HG03442 (cell line): ENCODE measurements around the gene ARID1A.
"Not testable (repeated sequence)": the region's sequence is repeated elsewhere in the genome, so short reads cannot be mapped to it uniquely, and the experiment has no call there.

Source experiments
- ATAC-seq: cut with Tn5 transposase; IDR thresholded peaks from one replicate; pipeline ENCODE4 v1.9.1; 2021; ENCODE audit warnings: mild to moderate bottlenecking, moderate library complexity; ENCODE audit not compliant: unreplicated experiment

Gene ARID1A

GRCh38 chr1:26786437-26787380, 90.9 kb downstream of the ARID1A start:
- ATAC-seq: no peak

GRCh38 chr1:26787381-26787705, 91.5 kb downstream of the ARID1A start:
- ATAC-seq: peak; percentile 35

- ATAC-seq: peak; percentile 63
These were observed 92.1 kb downstream of the ARID1A start, which contains the start of gene PIGV for GRCh38 chr1:26787706-26788514. PIGV (plus strand) TSS chr1:26787950; CDS start chr1:26790816, 2,866 bp downstream.

- no peak for ATAC-seq
These were observed 92.6 kb downstream of the ARID1A start for GRCh38 chr1:26788515-26788785.

GRCh38 chr1:26788836-26789611, 93.2 kb downstream of the ARID1A start:
- ATAC-seq: no peak

- ATAC-seq: no peak
These were observed 93.7 kb downstream of the ARID1A start for GRCh38 chr1:26789612-26789865.

GRCh38 chr1:26789931-26790330, 94.1 kb downstream of the ARID1A start:
- no peak for ATAC-seq

- no peak for ATAC-seq
These were observed 94.7 kb downstream of the ARID1A start for GRCh38 chr1:26790551-26790953.

- ATAC-seq: no peak
These were observed 95.3 kb downstream of the ARID1A start for GRCh38 chr1:26791148-26791547.

GRCh38 chr1:26791626-26792025, 95.8 kb downstream of the ARID1A start:
- no peak for ATAC-seq

GRCh38 chr1:26792924-26793323, 97.1 kb downstream of the ARID1A start:
- ATAC-seq: no peak

GRCh38 chr1:26794391-26794790, 98.6 kb downstream of the ARID1A start:
- ATAC-seq: no peak

- ATAC-seq: no peak
These were observed 101.8 kb downstream of the ARID1A start for GRCh38 chr1:26797627-26798026.

- ATAC-seq: no peak
These were observed 103.8 kb downstream of the ARID1A start for GRCh38 chr1:26799479-26800142.

- ATAC-seq: not testable (repeated sequence)
These were observed 108.1 kb downstream of the ARID1A start for GRCh38 chr1:26803932-26804331.

- not testable (repeated sequence) for ATAC-seq
These were observed 114.3 kb downstream of the ARID1A start for GRCh38 chr1:26810105-26810504.

GRCh38 chr1:26811057-26811456, 115.2 kb downstream of the ARID1A start:
- no peak for ATAC-seq

- ATAC-seq: no peak
These were observed 115.9 kb downstream of the ARID1A start for GRCh38 chr1:26811708-26812107.

- no peak for ATAC-seq
These were observed 118.6 kb downstream of the ARID1A start for GRCh38 chr1:26814377-26814776.

GRCh38 chr1:26814893-26815292, 119.1 kb downstream of the ARID1A start:
- no peak for ATAC-seq

- ATAC-seq: no peak
These were observed 125.0 kb downstream of the ARID1A start for GRCh38 chr1:26820784-26821269.
